OCI-LY1 (cell line): ENCODE data around the gene ALDH1A1.

Experiments used
- H2AFZ ChIP-seq: fragments of 200-600 bp; sonication (generic), shearing (Covaris generic); 2 replicates; pipeline ENCODE4 v1.6.0; 2014; ENCODE audit warnings: antibody characterized with exemption, mild to moderate bottlenecking, low read length
- H3F3A ChIP-seq: fragments of 200-600 bp; sonication (generic), shearing (Covaris generic); 2 replicates; pipeline ENCODE4 v1.6.0; 2014; ENCODE audit warnings: mild to moderate bottlenecking, antibody characterized with exemption, low read length, moderate library complexity; ENCODE audit not compliant: insufficient read depth
- H3K27ac ChIP-seq: fragments of 200-600 bp; sonication (generic); 2 replicates; pipeline ENCODE4 v1.5.1; 2014; ENCODE audit warnings: low read length, mixed run types, mild to moderate bottlenecking, low read depth; ENCODE audit not compliant: poor library complexity, severe bottlenecking
- H3K27me3 ChIP-seq: fragments of 200-600 bp; sonication (generic); 2 replicates; pipeline ENCODE4 v1.6.0; 2014; ENCODE audit warnings: antibody characterized with exemption, mild to moderate bottlenecking, low read length, moderate library complexity; ENCODE audit not compliant: insufficient read depth
- H3K36me3 ChIP-seq: fragments of 200-600 bp; sonication (generic); 2 replicates; pipeline ENCODE4 v1.6.1; 2014; ENCODE audit warnings: mild to moderate bottlenecking, antibody characterized with exemption, low read length, moderate library complexity, mixed read lengths; ENCODE audit not compliant: insufficient read depth
- H3K4me1 ChIP-seq: fragments of 200-600 bp; sonication (generic); 2 replicates; pipeline ENCODE4 v1.5.1; 2014; ENCODE audit warnings: mild to moderate bottlenecking, low read length, moderate library complexity; ENCODE audit not compliant: insufficient read depth, severe bottlenecking
- H3K4me2 ChIP-seq: fragments of 200-600 bp; sonication (generic), shearing (Covaris generic); 2 replicates; pipeline ENCODE4 v1.6.1; 2014; ENCODE audit warnings: low read length
- H3K4me3 ChIP-seq: fragments of 200-600 bp; sonication (generic); 2 replicates; pipeline ENCODE4 v1.5.1; 2014; ENCODE audit warnings: low read length, low read depth, mild to moderate bottlenecking, mixed read lengths; ENCODE audit not compliant: poor library complexity, severe bottlenecking
- H3K79me2 ChIP-seq: fragments of 200-600 bp; shearing (Covaris generic); 2 replicates; pipeline ENCODE4 v1.6.1; 2016; ENCODE audit warnings: mixed run types, low read length, mixed read lengths; ENCODE audit not compliant: insufficient read depth
- H3K9ac ChIP-seq: fragments of 200-600 bp; sonication (generic), shearing (Covaris generic); 2 replicates; pipeline ENCODE4 v1.6.1; 2014; ENCODE audit warnings: mild to moderate bottlenecking, low read length, mixed read lengths
- H3K9me2 ChIP-seq: fragments of 200-600 bp; sonication (generic), shearing (Covaris generic); 2 replicates; pipeline ENCODE4 v1.6.1; 2014; ENCODE audit warnings: low read depth, mild to moderate bottlenecking, low read length, mixed read lengths
- H3K9me3 ChIP-seq: fragments of 200-600 bp; shearing (Covaris generic); 2 replicates; pipeline ENCODE4 v1.6.1; 2014; ENCODE audit warnings: low read length, mixed read lengths
- H4K20me1 ChIP-seq: fragments of 200-600 bp; sonication (generic), shearing (Covaris generic); 2 replicates; pipeline ENCODE4 v1.6.0; 2016; ENCODE audit warnings: mild to moderate bottlenecking, low read length; ENCODE audit not compliant: insufficient read depth
- CTCF ChIP-seq: fragments of 200-600 bp; sonication (generic), shearing (Covaris generic); IDR thresholded peaks from 2 replicates; pipeline ENCODE4 v1.5.1; 2017; ENCODE audit warnings: mild to moderate bottlenecking, antibody characterized with exemption, low read length, moderate library complexity, mixed read lengths
- EZH2 ChIP-seq: fragments of 200-600 bp; sonication (generic), shearing (Covaris generic); IDR thresholded peaks from 2 replicates; pipeline ENCODE4 v1.8.0; 2017; ENCODE audit warnings: borderline replicate concordance, mixed run types, mild to moderate bottlenecking, antibody characterized with exemption, low read length, moderate library complexity, mixed read lengths

ALDH1A1 gene

DNA sequence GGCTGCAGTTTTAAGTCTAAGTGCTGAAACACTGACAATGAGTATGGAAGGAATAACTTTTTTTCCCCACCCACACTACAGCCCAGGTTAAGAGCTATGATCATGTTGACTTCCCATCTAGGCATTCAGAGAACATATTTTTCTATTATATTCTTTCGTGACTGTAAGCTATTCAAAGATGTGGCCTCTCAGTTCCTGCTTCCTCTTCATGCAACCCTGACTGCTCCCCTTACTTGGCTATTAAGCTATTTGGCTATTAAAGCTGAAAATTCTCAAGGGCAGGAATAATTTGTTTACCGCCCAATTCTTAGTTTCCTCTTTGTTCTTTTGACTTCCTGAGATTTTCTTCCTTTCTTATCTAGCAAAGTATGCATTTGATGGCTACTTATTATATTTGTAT lies 18.6 kb upstream of the ALDH1A1 start:
- no peak overlapping the region for H2AFZ ChIP-seq
- H3K4me1 ChIP-seq = no peaks in the 10 kb centered on the region
- TF ChIP-seq CTCF (no peak), EZH2 (no peak)
- H3K36me3 ChIP-seq = no peaks in the 10 kb centered on the region
- H4K20me1 ChIP-seq = no peaks in the 10 kb centered on the region
- H3K9me2 ChIP-seq = no peaks in the 10 kb centered on the region
- H3F3A ChIP-seq = no peaks in the 10 kb centered on the region
- H3K27ac ChIP-seq = no peak overlapping the region
- H3K4me2 ChIP-seq = no peak overlapping the region
- no peak overlapping the region for H3K9ac ChIP-seq
- H3K79me2 ChIP-seq = no peaks in the 10 kb centered on the region
- H3K4me3 ChIP-seq = no peak overlapping the region
- no peaks in the 10 kb centered on the region for H3K27me3 ChIP-seq
- H3K9me3 ChIP-seq = no peaks in the 10 kb centered on the region

- no peaks in the 10 kb centered on the region for H4K20me1 ChIP-seq
- TF ChIP-seq CTCF (no peak), EZH2 (no peak)
- H3K9me2 ChIP-seq = no peaks in the 10 kb centered on the region
- H3K27ac ChIP-seq = no peak overlapping the region
- H3K9me3 ChIP-seq = no peaks in the 10 kb centered on the region
- no peaks in the 10 kb centered on the region for H3K4me1 ChIP-seq
- H3K4me3 ChIP-seq = no peak overlapping the region
- H3K4me2 ChIP-seq = no peak overlapping the region
- no peak overlapping the region for H3K9ac ChIP-seq
- H3K36me3 ChIP-seq = no peaks in the 10 kb centered on the region
- H3K27me3 ChIP-seq = no peaks in the 10 kb centered on the region
- H3K79me2 ChIP-seq = no peaks in the 10 kb centered on the region
- no peaks in the 10 kb centered on the region for H3F3A ChIP-seq
- no peak overlapping the region for H2AFZ ChIP-seq
These were observed 7.6 kb upstream of the ALDH1A1 start for GRCh38 chr9:72960446-72960845.

DNA sequence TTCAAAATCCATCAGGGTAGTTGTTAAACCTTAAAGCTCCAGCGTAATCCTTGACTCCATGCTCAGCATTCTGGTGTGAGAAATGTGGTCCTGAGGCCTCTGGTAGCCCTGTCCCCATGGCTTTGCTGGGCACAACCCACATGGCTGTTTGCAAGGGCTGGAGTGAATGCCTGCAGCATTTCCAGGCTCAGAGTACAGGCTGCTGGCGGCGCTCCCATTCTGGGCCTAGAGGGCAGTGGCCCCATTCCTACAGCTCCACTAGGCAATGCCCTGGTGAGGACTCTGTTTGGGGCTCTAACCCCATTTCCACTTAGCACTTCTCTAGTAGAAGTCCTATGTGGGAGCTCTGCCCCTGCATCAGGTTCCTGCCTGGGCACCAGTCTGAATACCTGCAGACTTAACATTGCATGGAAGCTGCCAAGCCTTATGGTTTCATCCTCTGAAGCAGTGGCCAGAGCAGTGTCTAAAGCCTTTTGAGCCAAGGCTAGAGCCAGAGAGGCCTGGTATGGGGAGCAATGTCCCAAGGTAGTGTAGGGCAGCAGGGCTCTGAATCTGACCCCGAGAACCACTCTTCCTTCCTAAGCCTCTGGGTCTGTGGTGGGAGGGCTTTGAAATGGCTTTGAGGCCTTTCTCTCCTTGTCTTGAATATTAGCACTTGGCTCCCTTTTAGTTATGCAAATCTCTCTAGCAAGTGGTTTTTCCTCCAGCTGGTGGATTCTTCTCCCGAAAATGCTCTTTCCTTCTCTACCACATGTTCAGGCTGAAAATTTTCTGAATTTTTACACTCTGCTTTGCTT lies 5.8 kb upstream of the ALDH1A1 start:
- Histone ChIP-seq H3K4me3 (no peak overlapping the region), H3K27ac (no peak overlapping the region), H2AFZ (no peak overlapping the region), H3K4me2 (no peak overlapping the region), H4K20me1 (no peaks in the 10 kb centered on the region), H3K9me3 (no peaks in the 10 kb centered on the region), H3F3A (no peaks in the 10 kb centered on the region), H3K27me3 (no peaks in the 10 kb centered on the region), H3K4me1 (no peaks in the 10 kb centered on the region), H3K36me3 (no peaks in the 10 kb centered on the region), H3K9ac (no peak overlapping the region), H3K79me2 (no peaks in the 10 kb centered on the region), H3K9me2 (no peaks in the 10 kb centered on the region)
- TF ChIP-seq EZH2 (no peak), CTCF (no peak)
